Adrenal gland (tissue), 12 donors: ENCODE results near the gene SLC9A3. TPM values are rescaled to one million over a fixed set of nuclear protein-coding genes. Genes with fewer than 3 reads are reported as not detected.

Experiments
- DNase-seq, 7 donors: peaks; one replicate each; pipeline ENCODE4 v3.0.0-alpha.2; 2019 to 2020
- H3K27ac ChIP-seq, 5 donors: fragments of 200-600 bp; sonication (generic) in 4 of 5; 1 replicate in 3 of 5; 2 replicates in 2 of 5; pipeline versions ENCODE4 v1.5.1 to v1.8.0; 2016 to 2020; ENCODE audit warnings: mild to moderate bottlenecking in 1 of 5
- H3K27me3 ChIP-seq: fragments of 200-600 bp; 2 replicates; pipeline ENCODE4 v1.8.0; 2021
- H3K36me3 ChIP-seq, 2 donors: fragments of 200-600 bp; replicated peaks in 1 of 2; 1 replicate in 1 of 2; 2 replicates in 1 of 2; pipeline versions ENCODE4 v1.5.1 to v1.8.0; 2018 to 2022
- H3K4me1 ChIP-seq, 2 donors: fragments of 200-600 bp; replicated peaks in 1 of 2; 1 replicate in 1 of 2; 2 replicates in 1 of 2; pipeline versions ENCODE4 v1.5.1 to v1.8.0; 2018 to 2021
- H3K4me3 ChIP-seq, 4 donors: fragments of 200-600 bp; sonication (generic) in 3 of 4; one replicate each; pipeline ENCODE4 v1.5.1; 2016 to 2018
- H3K9me3 ChIP-seq, 3 donors: fragments of 200-600 bp; sonication (generic) in 1 of 3; replicated peaks in 1 of 3; 1 replicate in 2 of 3; 2 replicates in 1 of 3; pipeline versions ENCODE4 v1.5.1 to v1.8.0; 2016 to 2021
- CTCF ChIP-seq, 6 experiments: fragments of 450-650 bp in 4 of 6; fragments of 200-600 bp in 2 of 6; sonication (generic) in 1 of 6; IDR thresholded peaks; 1 replicate in 5 of 6; 2 replicates in 1 of 6; pipeline versions ENCODE4 v1.5.1 to v1.8.0; 2016 to 2021; ENCODE audit warnings: antibody characterized with exemption in 6 of 6, mild to moderate bottlenecking in 2 of 6, moderate library complexity in 1 of 6
- POLR2A ChIP-seq, 2 donors: fragments of 450-650 bp; IDR thresholded peaks; one replicate each; pipeline ENCODE4 v1.6.1; 2017; ENCODE audit warnings: antibody characterized with exemption in 2 of 2, mild to moderate bottlenecking in 2 of 2, moderate library complexity in 1 of 2
- WGBS, 4 donors: extraction: QIAGEN DNeasy Blood & Tissue Kit in 2 of 4; methylation state at CpG; one replicate each; pipeline versions ENCODE4 v1.1.5 to v1.1.7; 2013 to 2017; 5-methylcytosine and 5-hydroxymethylcytosine counted together
- intact Hi-C, 2 donors: fragments of 100-400 bp; cut with DNase I; formaldehyde crosslinking; loops; one replicate each; pipeline versions ENCODE4 v1.14.1 to v1.15.0; 2022 to 2023
- microRNA-seq, 3 donors: library from miRNA; unstranded; fragments of <30 nt; microRNA quantifications; one replicate each; pipeline ENCODE4, GENCODE V29; 2017 to 2020
- polyA plus RNA-seq, 3 donors: library from polyadenylated mRNA; stranded (reverse); fragments of 200-250 nt in 2 of 3; fragments of 350-450 nt in 1 of 3; fragmentation: Illumina TruSeq in 1 of 3; extraction: RNeasy Lipid Tissue Mini Kit (QIAGEN cat#74804) in 1 of 3; gene quantifications; one replicate each; pipeline ENCODE4 v1.2.3, GENCODE V29; 2013 to 2014
- small RNA-seq, 2 donors: library from RNA; depleted of rRNA; stranded (forward); fragments of <200 nt; gene quantifications; one replicate each; pipeline ENCODE3, GENCODE V24; 2016
- total RNA-seq, 9 donors: library from RNA; depleted of rRNA in 4 of 9; stranded (reverse); fragments of >200 nt in 4 of 9; fragments of 120-200 nt in 1 of 9; fragmentation: NEBNext Ultra II Directional in 1 of 9; extraction: Animal tissue kit (Norgen Biotek cat#: 25700) in 1 of 9; gene quantifications; one replicate each; pipeline versions ENCODE4 v1.1.0 to v1.2.4, GENCODE V29; 2013 to 2023
- donor health status: healthy with polysubstance abuse.
- donor health status: Bipolar disorder and iron deficiency.
- donor health status: DM: yes; HTN: yes; CAD: no.
- donor health status: DM: no; HTN: no; CAD: no.
- donor health status: DM: no; HTN: no; CAD: no.
- donor health status: DM: yes; HTN: yes; CAD: no.

Gene SLC9A3
- total and polyA plus RNA-seq, 12 donors, result 0.83 to 5.5 (median 1.7) TPM

- 92 to 95% (median 93%) methylated on average over 32 to 52 of the region's 52 CpGs for WGBS, 4 donors
- Histone ChIP-seq H3K27me3 (no peaks in the 10 kb centered on the region), H3K27ac (no peak overlapping the region), H3K36me3 (no peaks in the 10 kb centered on the region), H3K4me3 (no peak overlapping the region), H3K9me3 (no peaks in the 10 kb centered on the region), H3K4me1 (peaks cover 3 to 5% of the 10 kb centered on the region in 2 donors)
- TF ChIP-seq POLR2A (IDR thresholded peaks at IDR 0.05), result no peak
- no peak for TF ChIP-seq CTCF (IDR thresholded peaks at IDR 0.05)
- DNase-seq, result no peak
- intact Hi-C loops, result no loop called here
Observed at GRCh38 chr5:420632-421286, 103.5 kb downstream of the SLC9A3 start.

Small RNAs within 50 kb of the gene (microRNA-seq; reads per million reads assigned to microRNA genes)
- gene MIR4456, result 0 reads per million in 3 donors

Small RNAs within 50 kb of the gene (small RNA-seq; reads per million reads assigned to genes)
- gene MIR4456, result 0 reads per million in 2 donors

Other genes with a start within 250 kb of the SLC9A3 start
- 1 to 10 TPM in 5 of 9 donors, under 1 TPM in 4; 0.17 to 3.6 (median 1.0) TPM for gene AHRR, start 202.7 kb downstream of the SLC9A3 start, total RNA-seq
- gene AHRR, start 202.7 kb downstream of the SLC9A3 start, polyA plus RNA-seq, result 1 to 10 TPM in 1 of 3 donors, under 1 TPM in 2; 0.55 to 1.6 (median 0.88) TPM
- 10 to 100 TPM; 27.3 to 61.3 (median 42.1) TPM for gene EXOC3, start 81.3 kb downstream of the SLC9A3 start, total RNA-seq
- gene EXOC3, start 81.3 kb downstream of the SLC9A3 start, polyA plus RNA-seq, result 10 to 100 TPM; 24.7 to 66.4 (median 56.8) TPM
- gene CEP72, start 87.9 kb upstream of the SLC9A3 start, total RNA-seq, result 1 to 10 TPM in 8 of 9 donors, under 1 TPM in 1; 0.36 to 7.8 (median 2.7) TPM
- gene CEP72, start 87.9 kb upstream of the SLC9A3 start, polyA plus RNA-seq, result 1 to 10 TPM in 2 of 3 donors, under 1 TPM in 1; 0.88 to 5.9 (median 2.1) TPM
- 1 to 10 TPM in 7 of 9 donors, under 1 TPM in 2; 0.39 to 9.1 (median 1.6) TPM for gene TPPP, start 168.9 kb upstream of the SLC9A3 start, total RNA-seq
- gene TPPP, start 168.9 kb upstream of the SLC9A3 start, polyA plus RNA-seq, result 1 to 10 TPM in 2 of 3 donors, under 1 TPM in 1; 0.94 to 4.0 (median 3.1) TPM